BE2C (cell line): ENCODE results near the gene TMEM219.
"Not testable (repeated sequence)": the region's sequence is repeated elsewhere in the genome, so short reads cannot be mapped to it uniquely, and the experiment has no call there.

Experiments used
- DNase-seq: peaks from one replicate; pipeline ENCODE4 v3.0.0-alpha.2; 2020
- H3K27me3 ChIP-seq: fragments of 250-450 bp; sonication (Bioruptor Pico); 2 replicates; pipeline ENCODE4 v1.5.1; 2020; ENCODE audit warnings: mild to moderate bottlenecking
- H3K36me3 ChIP-seq: fragments of 250-450 bp; sonication (Bioruptor Pico); 2 replicates; pipeline ENCODE4 v1.5.1; 2020; ENCODE audit warnings: mild to moderate bottlenecking
- H3K4me1 ChIP-seq: fragments of 250-450 bp; sonication (Bioruptor Pico); 2 replicates; pipeline ENCODE4 v1.5.1; 2020
- H3K4me3 ChIP-seq: 2 replicates; pipeline ENCODE4 v1.5.1; 2011; ENCODE audit warnings: low read depth, low read length
- H3K9me3 ChIP-seq: fragments of 250-450 bp; sonication (Bioruptor Pico); 2 replicates; pipeline ENCODE4 v1.5.1; 2020
- CTCF ChIP-seq: IDR thresholded peaks from 2 replicates; pipeline ENCODE4 v1.5.1; 2012; ENCODE audit warnings: mild to moderate bottlenecking, low read depth, low read length

TMEM219 gene

GRCh38 chr16:29947897-29948296, 14.0 kb upstream of the TMEM219 start:
- no peaks in the 10 kb centered on the region; the same call in 1 of the 2 replicates for H3K9me3 ChIP-seq
- H3K27me3 ChIP-seq, result no peaks in the 10 kb centered on the region
- no peaks in the 10 kb centered on the region for H3K4me1 ChIP-seq
- TF ChIP-seq CTCF, result no peak
- H3K4me3 ChIP-seq, result no peak overlapping the region
- no peaks in the 10 kb centered on the region for H3K36me3 ChIP-seq
- no peak for DNase-seq

- no peak for TF ChIP-seq CTCF
- Histone ChIP-seq H3K4me1 (no peaks in the 10 kb centered on the region), H3K4me3 (no peak overlapping the region), H3K9me3 (no peaks in the 10 kb centered on the region; the same call in 1 of the 2 replicates), H3K27me3 (no peaks in the 10 kb centered on the region), H3K36me3 (no peaks in the 10 kb centered on the region)
- DNase-seq, result no peak
These were observed 10.9 kb upstream of the TMEM219 start for GRCh38 chr16:29950806-29951461.

GRCh38 chr16:29951625-29952365, 10.1 kb upstream of the TMEM219 start:
- Histone ChIP-seq H3K27me3 (no peaks in the 10 kb centered on the region), H3K36me3 (no peaks in the 10 kb centered on the region), H3K4me1 (no peaks in the 10 kb centered on the region), H3K4me3 (no peak overlapping the region), H3K9me3 (no peaks in the 10 kb centered on the region; the same call in 1 of the 2 replicates)
- no peak for TF ChIP-seq CTCF
- DNase-seq, result no peak

GRCh38 chr16:29958756-29959155, 3.1 kb upstream of the TMEM219 start:
- H3K4me3 ChIP-seq, result no peak overlapping the region
- no peaks in the 10 kb centered on the region for H3K9me3 ChIP-seq
- no peak for TF ChIP-seq CTCF
- no peaks in the 10 kb centered on the region for H3K4me1 ChIP-seq
- DNase-seq, result no peak
- H3K36me3 ChIP-seq, result no peaks in the 10 kb centered on the region
- H3K27me3 ChIP-seq, result no peaks in the 10 kb centered on the region

- H3K4me3 ChIP-seq, result no peak overlapping the region
- TF ChIP-seq CTCF, result no peak
- no peaks in the 10 kb centered on the region for H3K27me3 ChIP-seq
- H3K9me3 ChIP-seq, result no peaks in the 10 kb centered on the region
- no peak for DNase-seq
- no peaks in the 10 kb centered on the region for H3K36me3 ChIP-seq
- no peaks in the 10 kb centered on the region for H3K4me1 ChIP-seq
These were observed 2.6 kb upstream of the TMEM219 start for GRCh38 chr16:29959293-29959692.

GRCh38 chr16:29959821-29960220, 2.1 kb upstream of the TMEM219 start:
- not testable (repeated sequence) for H3K4me3 ChIP-seq, H3K36me3 ChIP-seq, H3K9me3 ChIP-seq, DNase-seq, H3K27me3 ChIP-seq, H3K4me1 ChIP-seq
